ENCODE results near the gene DAPL1.
"Not testable (repeated sequence)": the region's sequence is repeated elsewhere in the genome, so short reads cannot be mapped to it uniquely, and the experiment has no call there.

DAPL1 gene

DNA sequence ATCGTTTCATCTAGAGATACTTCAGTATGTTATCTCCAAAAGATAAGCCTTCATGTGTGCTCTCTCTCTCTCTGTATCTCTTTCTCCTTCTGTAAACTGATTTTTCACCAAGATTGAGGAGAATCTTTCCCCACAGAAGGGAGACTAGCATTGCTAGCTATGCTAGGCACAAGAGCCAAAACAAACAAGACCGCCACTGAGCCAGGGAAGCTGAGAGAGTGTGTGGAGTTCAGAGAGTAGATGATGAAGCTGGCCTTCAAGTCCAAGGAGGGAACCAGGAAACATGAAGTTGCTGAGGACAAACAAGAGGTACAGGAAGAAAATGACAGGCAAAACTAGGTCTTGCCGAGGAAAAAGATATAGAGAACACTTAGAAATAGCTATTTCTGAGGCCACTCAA lies 23.4 kb downstream of the DAPL1 start:
- DNase-seq (ENCODE audit: low spot score) (no peak), FAIRE-seq (no peak)

DNA sequence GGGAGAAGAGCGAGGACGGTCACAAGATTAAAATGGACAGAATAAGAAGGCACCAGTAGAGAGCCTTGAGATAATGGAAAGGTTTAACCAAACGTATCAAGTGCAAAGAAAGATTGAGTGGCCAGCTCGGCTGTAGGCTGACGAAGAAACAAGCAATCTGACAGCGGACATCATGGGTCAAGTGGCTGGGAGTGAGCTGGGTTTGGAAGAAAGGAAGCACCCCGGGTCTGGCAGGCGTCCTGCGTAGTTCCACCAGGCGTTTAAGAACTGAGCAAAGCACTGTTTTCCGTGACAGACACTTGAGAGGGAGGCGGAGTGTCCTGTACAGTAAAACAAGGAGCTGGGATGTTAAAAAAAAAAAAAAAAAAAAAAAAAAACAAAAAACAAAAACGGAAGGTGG lies 27.1 kb downstream of the DAPL1 start:
- DNase-seq (ENCODE audit: low spot score), result no peak
- no peak for FAIRE-seq

DNA sequence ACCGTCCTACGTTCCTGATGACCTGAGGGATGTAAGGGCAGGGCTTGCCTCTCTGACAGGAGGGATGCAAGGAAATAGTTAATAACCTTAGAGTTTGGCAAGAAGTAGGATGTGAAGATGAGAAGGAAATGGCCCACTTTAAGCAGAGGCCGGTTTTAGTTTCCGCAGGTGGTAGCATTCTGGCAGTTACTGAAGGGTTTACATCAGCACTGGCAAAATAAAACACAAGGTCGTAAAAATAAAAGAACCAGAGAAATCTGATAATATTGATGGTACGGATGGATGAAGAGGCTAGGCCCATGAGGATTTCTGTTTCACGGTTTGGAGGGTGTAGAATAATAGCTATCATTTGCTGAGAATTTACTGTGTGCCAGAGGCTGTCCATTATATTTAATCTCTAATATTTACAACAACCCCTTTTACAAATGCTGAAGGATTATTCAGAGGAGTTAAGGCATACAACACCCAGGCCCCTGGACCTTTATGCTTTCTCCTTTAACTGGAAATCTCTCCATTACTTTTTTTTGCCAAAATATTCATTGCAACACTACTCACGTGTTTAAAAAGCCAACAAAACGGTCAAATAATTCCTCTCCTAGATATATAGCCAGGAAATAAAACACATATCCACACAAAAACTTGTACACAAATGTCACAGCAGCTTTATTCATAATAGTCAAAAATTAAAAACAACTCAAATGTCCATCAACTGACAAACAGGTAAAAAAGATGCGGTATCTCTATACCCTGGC lies 28.5 kb downstream of the DAPL1 start:
- no peak for DNase-seq (ENCODE audit: low spot score)
- no peak for FAIRE-seq

DNA sequence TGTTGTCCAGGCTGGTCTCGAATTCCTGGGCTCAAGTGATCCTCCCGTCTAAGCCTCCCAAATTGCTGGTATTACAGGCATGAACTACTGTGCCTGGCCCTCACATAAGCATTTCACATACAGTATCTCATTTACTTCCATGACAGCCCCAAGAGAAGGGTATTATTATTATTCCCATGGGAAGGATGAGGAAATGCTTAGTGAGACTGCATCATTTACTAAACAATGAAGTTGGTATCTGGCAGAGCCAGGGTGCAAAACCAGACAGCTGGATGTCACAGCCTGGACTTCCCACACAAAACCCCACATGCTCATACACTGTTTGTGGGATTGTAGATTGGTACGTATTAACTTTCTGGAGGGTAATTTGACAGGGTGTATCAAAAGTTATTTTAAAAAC lies 29.9 kb downstream of the DAPL1 start:
- no peak for FAIRE-seq
- no peak for DNase-seq (ENCODE audit: low spot score)

DNA sequence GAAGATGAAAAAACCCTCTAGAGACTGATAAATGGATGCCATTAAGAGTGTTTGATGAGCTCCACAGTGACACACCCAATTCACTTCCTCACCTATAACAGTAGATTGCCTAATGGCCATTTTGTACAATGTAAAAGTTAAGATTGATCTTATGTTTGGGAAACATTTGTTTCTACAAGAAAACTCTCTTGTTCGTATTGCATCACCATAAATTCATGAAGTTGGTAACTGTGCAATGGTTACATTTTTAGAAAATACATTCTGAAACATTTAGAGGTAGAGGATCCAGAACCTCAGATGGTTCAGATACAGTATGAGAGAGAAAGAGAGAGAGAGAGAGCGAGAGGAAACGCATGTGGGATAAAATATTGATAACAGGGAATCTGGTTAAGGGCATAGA lies 31.8 kb downstream of the DAPL1 start:
- DNase-seq (ENCODE audit: low spot score) (no peak), FAIRE-seq (no peak)

DNA sequence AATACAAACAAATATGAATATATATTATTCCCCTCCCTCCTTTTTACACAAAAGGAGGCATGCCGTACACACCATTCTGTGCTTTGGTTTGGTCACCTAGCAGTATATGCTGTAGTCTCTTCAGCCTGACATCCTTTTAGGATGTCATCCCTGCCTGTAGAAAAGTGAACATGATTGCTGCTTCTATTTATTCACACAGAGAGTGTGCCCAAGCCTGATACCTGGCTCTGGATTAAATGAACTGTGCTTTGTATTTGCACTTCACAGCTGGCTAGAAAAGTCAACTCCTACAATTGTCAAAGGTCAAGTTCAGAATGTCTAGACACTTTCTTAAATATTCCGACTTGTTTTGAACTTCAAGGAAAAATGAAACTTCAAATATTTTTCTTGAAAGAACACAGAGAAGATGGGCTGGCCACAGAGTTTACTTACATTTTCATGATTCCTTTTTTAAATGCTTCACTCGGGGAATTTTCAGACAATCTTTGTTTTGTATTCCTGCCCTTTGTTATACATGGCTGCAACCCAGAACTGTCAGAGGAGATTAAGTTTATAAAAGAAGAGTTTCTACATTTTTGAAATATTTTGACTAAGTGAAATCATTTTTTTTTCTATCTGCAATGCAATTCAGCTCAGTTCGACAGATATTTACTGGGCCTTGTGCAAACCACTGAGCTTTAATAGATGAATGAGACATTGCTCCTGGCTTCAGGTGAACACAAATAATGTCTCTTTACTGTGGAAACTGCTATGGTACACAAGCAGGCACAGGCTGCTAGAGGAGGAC lies 33.5 kb downstream of the DAPL1 start:
- FAIRE-seq (no peak), DNase-seq (ENCODE audit: low spot score) (no peak)

DNA sequence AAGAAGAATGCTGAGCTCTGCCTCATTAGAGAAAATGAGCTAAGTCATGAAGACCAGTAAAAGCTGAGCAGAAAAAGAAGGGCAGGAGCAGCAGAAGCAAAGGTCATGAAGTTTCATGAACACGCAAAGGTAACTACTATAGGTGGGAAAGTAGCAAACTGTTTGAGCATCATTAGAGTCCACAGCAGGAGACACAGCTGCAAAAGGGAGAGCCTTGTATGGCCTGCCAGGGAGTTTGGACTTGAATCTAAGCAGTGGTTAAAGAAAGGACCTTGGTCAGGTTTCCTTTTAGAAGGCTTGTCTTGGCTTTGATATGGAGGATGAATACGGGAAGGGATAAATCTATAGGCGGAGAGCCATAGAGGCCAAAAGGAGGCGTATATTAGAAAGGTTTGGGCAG lies 34.0 kb downstream of the DAPL1 start:
- DNase-seq (ENCODE audit: low spot score) (no peak), FAIRE-seq (no peak)

DNA sequence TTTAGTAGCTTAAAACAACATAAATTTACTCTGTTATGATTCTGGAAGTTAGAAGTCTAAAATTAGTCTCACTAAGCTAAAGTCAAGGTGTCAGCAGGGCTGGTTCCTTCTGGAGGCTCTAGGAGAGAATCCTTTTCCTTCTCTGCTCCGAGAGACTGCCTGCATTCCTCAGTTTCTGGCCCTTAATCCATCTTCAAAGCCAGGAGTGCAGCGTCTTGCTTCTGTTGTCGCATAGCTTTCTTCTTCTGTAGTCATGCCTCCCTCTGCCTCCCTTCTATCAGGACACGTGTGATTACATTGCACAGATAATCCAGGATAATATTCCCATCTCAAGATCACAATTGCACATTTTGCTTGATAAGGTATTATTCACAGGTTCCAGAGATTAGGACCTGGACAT lies 35.1 kb downstream of the DAPL1 start:
- no peak for FAIRE-seq

DNA sequence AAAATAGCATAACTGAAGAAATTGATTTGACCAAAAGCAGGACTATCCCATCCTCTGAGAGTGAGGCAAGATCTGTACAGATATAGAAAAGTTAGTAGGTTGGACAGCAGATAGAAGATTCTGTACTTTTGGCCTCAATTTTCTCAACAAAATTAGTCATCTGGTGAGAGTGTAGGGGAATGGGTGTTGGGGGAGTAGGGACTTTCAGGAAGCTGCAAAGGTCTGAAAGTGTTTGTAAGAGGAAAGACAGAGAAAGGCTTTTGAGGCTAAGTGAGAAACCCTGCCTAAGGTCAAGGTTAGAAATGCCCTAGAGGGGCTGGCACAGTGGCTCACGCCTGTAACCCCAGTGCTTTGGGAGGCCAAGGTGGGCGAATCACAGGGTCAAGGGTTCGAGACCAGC lies 40.3 kb downstream of the DAPL1 start:
- FAIRE-seq (no peak), DNase-seq (ENCODE audit: low spot score) (no peak)

More for the DNA sequence above, 35.1 kb downstream of the DAPL1 start:
- no peak for DNase-seq (ENCODE audit: low spot score)

DNA sequence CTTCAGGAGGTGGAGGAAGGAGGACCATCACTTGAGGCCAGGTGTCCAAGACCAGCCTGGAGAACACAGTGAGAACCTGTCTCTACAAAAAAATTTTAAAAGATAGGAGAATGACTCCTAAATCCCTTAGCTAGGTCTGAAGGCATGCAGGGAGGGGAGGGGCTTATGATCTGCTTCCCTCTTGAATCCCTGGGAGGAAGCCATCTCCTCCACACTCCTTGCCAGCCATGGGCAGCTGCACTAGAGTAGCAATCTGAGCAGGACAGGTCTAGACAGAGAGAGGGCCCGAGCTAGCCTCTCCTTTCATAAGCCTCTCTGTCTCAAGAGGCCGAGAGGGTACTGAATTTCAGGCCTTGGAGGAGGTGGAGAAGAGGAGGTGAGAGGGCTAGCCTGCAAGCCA lies 42.5 kb downstream of the DAPL1 start:
- DNase-seq (ENCODE audit: low spot score) (no peak), FAIRE-seq (no peak)

DNA sequence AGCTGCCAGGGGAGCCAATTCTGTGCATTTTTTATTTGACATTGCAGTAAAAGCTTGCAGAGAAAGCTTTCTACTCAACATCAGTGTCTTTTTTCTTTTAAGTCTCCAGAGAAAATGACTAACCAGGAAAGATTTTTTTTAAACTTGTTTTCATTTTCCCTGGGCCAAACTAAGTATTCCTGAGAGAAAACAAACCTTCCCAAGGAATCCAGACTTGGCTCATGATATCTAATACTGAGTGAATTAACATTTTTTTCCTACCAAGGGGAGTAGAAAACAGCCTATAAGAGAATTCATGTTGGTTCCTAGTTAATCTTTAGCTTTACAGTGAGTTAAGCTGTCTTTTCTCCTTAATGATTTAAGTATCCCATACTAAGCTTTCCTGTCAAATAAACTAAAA lies 46.7 kb downstream of the DAPL1 start:
- DNase-seq (ENCODE audit: low spot score) (no peak), FAIRE-seq (no peak)

DNA sequence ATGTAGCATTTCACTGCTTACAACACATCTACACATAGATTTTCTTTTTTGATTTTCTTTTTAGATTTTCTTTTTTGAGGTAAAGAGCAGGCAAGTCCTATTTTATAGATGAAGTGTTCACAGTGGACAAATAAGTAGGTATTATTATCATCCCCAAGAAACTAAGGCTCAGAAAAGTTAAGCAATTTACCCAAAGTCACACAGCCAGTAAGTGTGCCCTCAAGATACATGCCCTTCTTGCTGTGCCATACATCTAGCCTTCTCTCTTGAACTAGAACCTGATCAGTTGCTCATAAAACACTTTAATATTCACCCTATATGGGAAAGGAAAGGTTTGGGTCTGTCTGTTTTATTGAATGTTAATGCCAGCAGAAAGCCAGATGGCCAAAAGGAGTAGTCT lies 50.3 kb downstream of the DAPL1 start:
- no peak for DNase-seq (ENCODE audit: low spot score)
- no peak for FAIRE-seq

DNA sequence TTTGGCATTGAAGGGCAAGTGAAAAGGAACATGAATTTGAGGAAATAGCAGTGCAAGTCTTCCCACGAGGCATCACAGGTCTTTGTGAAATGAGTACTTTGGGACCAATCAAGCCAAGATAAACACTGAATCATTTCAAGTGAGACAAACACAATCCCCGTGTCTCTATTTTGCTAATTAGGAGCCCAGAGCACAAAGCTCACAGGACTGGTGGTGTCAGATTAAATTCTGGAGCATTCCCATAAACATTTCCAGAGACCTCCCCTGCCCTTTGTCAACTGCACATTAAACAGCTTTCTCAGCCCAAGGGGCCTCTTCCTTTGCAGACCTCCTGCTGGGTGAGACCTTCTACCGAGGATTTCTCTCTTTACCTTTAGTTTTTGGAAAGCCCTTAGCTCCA lies 50.7 kb downstream of the DAPL1 start:
- no peak for FAIRE-seq
- no peak for DNase-seq (ENCODE audit: low spot score)

DNA sequence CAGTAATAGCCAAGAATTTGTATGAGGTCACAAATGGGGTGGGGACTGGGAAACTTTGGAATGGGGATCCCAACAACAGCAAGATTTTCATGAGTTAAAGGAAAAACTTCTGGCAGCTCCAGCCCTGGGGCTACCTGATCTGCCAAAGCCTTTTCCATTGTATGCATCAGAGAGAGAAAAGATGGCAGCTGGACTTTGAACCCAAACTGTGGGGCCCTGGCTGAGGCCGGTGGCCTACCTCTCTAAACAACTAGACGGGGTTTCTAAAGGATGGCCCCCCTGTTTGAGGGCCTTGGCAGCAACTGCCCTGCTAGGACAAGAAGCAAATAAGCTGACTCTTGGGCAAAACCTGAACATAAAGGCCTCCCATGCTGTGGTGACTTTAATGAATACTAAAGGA lies 52.4 kb downstream of the DAPL1 start:
- not testable (repeated sequence) for DNase-seq (ENCODE audit: low spot score); FAIRE-seq

DNA sequence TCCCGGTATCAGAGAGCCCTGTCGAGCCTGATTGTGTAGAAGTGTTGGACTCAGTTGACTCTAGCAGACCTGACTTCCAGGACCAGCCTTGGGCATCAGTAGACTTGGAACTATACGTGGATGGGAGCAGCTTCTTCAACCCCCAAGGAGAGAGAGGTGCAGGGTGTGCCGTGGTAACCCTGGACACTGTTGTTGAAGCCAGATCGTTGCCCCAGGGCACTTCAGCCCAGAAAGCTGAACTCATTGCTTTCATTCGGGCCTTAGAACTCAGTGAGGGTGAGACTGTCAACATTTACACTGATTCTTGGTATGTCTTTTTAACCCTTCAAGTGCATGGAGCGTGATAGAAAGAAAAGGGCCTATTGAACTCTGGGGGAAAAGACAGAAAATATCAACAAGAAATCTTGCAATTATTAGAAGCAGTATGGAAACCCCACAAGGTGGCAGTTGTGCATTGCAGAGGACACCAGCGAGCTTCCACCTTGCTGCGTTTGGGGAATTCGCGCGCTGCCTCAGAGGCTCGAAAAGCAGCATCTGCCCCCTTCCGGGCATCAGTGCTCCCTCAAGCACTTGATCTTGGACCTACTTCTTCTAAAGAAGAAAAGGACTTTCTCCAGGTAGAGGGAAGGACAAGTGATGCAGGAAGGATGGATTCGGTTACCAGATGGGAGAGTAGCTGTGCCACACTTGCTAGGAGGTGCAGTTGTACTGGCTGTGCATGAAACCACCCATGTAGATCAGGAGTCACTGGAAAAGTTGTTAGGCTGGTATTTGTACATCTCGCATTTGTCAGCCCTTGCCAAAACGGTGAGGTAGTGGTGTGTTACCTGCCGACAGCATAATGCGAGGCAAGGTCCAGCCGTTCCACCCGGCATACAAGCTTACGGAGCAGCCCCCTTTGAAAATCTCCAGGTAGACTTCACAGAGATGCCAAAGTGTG lies 53.2 kb downstream of the DAPL1 start:
- DNase-seq (ENCODE audit: low spot score); FAIRE-seq: not testable (repeated sequence)

DNA sequence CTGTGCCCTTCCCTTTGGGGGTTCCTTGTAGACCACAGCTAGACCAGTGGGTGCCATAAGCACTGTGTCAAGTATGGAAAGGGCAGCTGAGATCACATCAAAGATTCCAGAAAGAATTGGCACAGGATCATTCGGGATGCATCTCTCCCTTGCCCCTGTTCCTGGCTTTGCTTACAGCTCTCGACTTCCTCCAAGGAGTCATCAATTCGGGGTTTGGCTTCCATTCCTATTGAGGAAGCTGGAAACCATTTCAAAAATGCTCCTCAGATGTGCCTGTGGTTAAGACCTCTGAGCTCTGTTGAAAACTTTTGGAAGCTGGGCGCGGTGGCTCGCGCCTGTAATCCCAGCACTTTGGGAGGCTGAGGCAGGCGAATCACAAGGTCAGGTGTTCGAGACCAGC lies 65.1 kb downstream of the DAPL1 start:
- not testable (repeated sequence) for FAIRE-seq; DNase-seq (ENCODE audit: low spot score)

DNA sequence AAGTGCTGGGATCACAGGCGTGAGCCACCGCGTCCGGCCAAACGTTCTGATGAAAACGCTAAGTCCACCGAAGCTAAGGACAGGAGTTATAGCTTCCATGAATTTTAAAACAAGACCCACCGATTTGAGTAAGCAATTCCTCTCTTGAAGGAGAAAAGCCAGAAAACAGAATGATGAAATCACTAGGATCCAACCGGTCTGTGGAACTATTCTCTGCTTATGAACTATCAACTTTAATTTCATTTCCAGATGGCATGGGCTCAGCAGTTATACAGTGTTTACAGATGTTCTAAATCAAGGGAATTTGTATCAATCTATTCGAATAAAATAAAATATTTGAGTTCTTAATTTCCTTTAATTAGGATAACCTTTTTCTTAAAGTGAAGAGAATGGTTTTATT lies 66.5 kb downstream of the DAPL1 start:
- not testable (repeated sequence) for DNase-seq (ENCODE audit: low spot score); FAIRE-seq

DNA sequence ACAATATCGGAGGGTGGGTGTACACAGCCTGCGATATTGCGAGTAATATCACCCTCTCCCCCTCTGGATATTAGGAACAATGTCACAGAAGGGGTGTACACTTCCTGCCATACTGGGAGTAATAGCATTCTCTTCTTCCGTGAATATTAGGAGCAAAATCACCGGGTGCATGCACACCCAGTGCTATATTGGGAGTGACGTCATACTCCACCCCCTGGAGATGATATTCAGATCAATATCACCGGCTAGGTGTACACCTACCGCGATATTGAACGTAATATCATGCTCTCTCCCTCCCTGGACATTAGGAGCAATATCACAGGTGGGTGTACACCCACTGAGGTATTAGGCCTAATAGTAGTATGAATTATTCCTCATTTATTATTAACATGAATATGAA lies 70.4 kb downstream of the DAPL1 start:
- not testable (repeated sequence) for FAIRE-seq; DNase-seq (ENCODE audit: low spot score)
